Gastroesophageal sphincter (tissue), 3 donors: Measurements from ENCODE around the gene TJAP1.

ENCODE experiments used
- EP300 ChIP-seq: sonication (generic); formaldehyde crosslinking; IDR thresholded peaks from one replicate; pipeline ENCODE4 v1.6.1; 2017; ENCODE audit warnings: antibody characterized with exemption, mild to moderate bottlenecking
- POLR2A ChIP-seq, 2 donors: fragments of 450-650 bp; IDR thresholded peaks; one replicate each; pipeline ENCODE4 v1.6.1; 2017; ENCODE audit warnings: antibody characterized with exemption in 2 of 2, mild to moderate bottlenecking in 2 of 2, moderate library complexity in 1 of 2
- TF ChIP-seq, protein P1 (sequence below), 4 experiments: fragments of 200-600 bp in 2 of 4; fragments of 450-650 bp in 2 of 4; sonication (generic) in 1 of 4; IDR thresholded peaks; one replicate each; pipeline ENCODE4 v1.5.1; 2017 to 2019; ENCODE audit warnings: antibody characterized with exemption in 4 of 4, mild to moderate bottlenecking in 2 of 4, moderate library complexity in 2 of 4

DNA sequence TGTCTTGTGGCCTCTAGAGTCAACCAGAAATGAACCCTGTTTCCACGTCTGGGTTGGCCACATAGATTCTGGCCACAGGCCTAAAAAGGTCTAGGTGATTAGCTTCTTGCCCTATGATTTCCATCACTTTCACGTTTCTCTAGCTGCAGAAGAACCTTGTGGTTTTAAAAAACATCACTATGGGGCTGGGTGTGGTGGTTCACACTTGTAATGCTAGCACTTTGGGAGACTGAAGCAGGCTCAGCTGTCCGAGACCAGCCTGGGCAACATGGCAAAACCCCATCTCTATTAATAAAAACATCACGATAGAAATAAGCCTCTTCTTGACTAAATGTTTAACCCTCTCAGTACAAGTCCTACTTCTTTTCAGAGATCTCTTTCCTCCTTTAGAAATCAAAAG lies 67.1 kb downstream of the TJAP1 start:
- TF ChIP-seq POLR2A (IDR thresholded peaks at IDR 0.05) (no peak), EP300 (no peak)
- TF ChIP-seq, protein P1, sequence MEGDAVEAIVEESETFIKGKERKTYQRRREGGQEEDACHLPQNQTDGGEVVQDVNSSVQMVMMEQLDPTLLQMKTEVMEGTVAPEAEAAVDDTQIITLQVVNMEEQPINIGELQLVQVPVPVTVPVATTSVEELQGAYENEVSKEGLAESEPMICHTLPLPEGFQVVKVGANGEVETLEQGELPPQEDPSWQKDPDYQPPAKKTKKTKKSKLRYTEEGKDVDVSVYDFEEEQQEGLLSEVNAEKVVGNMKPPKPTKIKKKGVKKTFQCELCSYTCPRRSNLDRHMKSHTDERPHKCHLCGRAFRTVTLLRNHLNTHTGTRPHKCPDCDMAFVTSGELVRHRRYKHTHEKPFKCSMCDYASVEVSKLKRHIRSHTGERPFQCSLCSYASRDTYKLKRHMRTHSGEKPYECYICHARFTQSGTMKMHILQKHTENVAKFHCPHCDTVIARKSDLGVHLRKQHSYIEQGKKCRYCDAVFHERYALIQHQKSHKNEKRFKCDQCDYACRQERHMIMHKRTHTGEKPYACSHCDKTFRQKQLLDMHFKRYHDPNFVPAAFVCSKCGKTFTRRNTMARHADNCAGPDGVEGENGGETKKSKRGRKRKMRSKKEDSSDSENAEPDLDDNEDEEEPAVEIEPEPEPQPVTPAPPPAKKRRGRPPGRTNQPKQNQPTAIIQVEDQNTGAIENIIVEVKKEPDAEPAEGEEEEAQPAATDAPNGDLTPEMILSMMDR (IDR thresholded peaks at IDR 0.05): no peak
